HCT116 (cell line): ENCODE results near the gene METTL21C. TPM values are rescaled to one million over a fixed set of nuclear protein-coding genes. Genes with fewer than 3 reads are reported as not detected.

Source experiments
- ATAC-seq: fragments of 200-7000 bp; cut with Tn5 transposase; 2 replicates; pipeline ENCODE4 v1.9.1; 2020; ENCODE audit warnings: mild to moderate bottlenecking, moderate library complexity
- BruUV-seq: library from RNA; stranded (reverse); fragments of 400-500 nt; replicated peaks from 2 replicates; lab custom pipeline; 2021; lab: Mats Ljungman, UMichigan
- CTCF ChIA-PET: fragments of 300-600 bp; sonication (Branson Sonifier 250); formaldehyde crosslinking; loops from one replicate; lab custom pipeline; 2021; ENCODE audit warnings: antibody characterized with exemption; lab: Charles Lee
- POLR2A ChIA-PET: fragments of 300-600, 350-600 bp; sonication (Branson Sonifier 250); formaldehyde crosslinking; loops from one replicate; lab custom pipeline; 2021; ENCODE audit warnings: antibody characterized with exemption; lab: Charles Lee
- RAD21 ChIA-PET, 2 experiments: fragments of 300-600 bp; sonication (Branson Sonifier 250); formaldehyde crosslinking; loops; one replicate each; lab custom pipeline; 2023; ENCODE audit warnings: low total read pairs in 2 of 2; ENCODE audit not compliant: uncharacterized antibody in 2 of 2, unreplicated experiment in 2 of 2, low non-redundant PET in 1 of 2; lab: Charles Lee
- DNase-seq: peaks from one replicate; pipeline ENCODE4 v3.0.0-alpha.2; 2010; ENCODE audit warnings: low read depth, low spot score
- H2AFZ ChIP-seq: fragments of 200-600 bp; shearing (Covaris generic), sonication (generic); 2 replicates; pipeline ENCODE4 v1.6.1; 2017; ENCODE audit warnings: low read depth, mixed run types, mixed read lengths, antibody characterized with exemption, low read length; ENCODE audit not compliant: poor library complexity, severe bottlenecking
- H3K27ac ChIP-seq: 2 replicates; pipeline ENCODE4 v1.5.1; 2012; ENCODE audit warnings: low read depth, low read length
- H3K27me3 ChIP-seq: fragments of 200-600 bp; sonication (generic); 2 replicates; pipeline ENCODE4 v1.6.1; 2016; ENCODE audit warnings: mixed run types, low read length, mixed read lengths; ENCODE audit not compliant: insufficient read depth
- H3K36me3 ChIP-seq, 2 experiments: fragments of 200-500 bp in 1 of 2; fragments of 200-600 bp in 1 of 2; sonication (Bioruptor generic) in 1 of 2; sonication (generic) in 1 of 2; 2 replicates each; pipeline versions ENCODE4 v1.5.1 to v1.6.1; 2014 to 2016; ENCODE audit warnings: low read length in 2 of 2, inconsistent platforms in 1 of 2, mixed read lengths in 1 of 2, mixed run types in 1 of 2; ENCODE audit not compliant: insufficient read depth in 2 of 2, control insufficient read depth in 1 of 2
- H3K4me1 ChIP-seq, 2 experiments: fragments of 200-600 bp in 1 of 2; sonication (generic) in 1 of 2; 2 replicates each; pipeline versions ENCODE4 v1.5.1 to v1.6.1; 2012 to 2017; ENCODE audit warnings: low read length in 2 of 2, inconsistent platforms in 1 of 2, mild to moderate bottlenecking in 1 of 2, mixed read lengths in 1 of 2, mixed run types in 1 of 2, moderate library complexity in 1 of 2; ENCODE audit not compliant: insufficient read depth in 2 of 2, control insufficient read depth in 1 of 2
- H3K4me2 ChIP-seq: fragments of 200-600 bp; sonication (generic); 2 replicates; pipeline ENCODE4 v1.6.1; 2017; ENCODE audit warnings: mixed run types, low read length, mixed read lengths
- H3K4me3 ChIP-seq, 2 experiments: fragments of 200-600 bp in 1 of 2; sonication (generic) in 1 of 2; replicated peaks in 1 of 2; 2 replicates each; pipeline ENCODE4 v1.5.1; 2011 to 2016; ENCODE audit warnings: low read length in 2 of 2, control low read depth in 1 of 2, low read depth in 1 of 2, mild to moderate bottlenecking in 1 of 2, mixed read lengths in 1 of 2, mixed run types in 1 of 2
- H3K79me2 ChIP-seq: fragments of 200-600 bp; sonication (generic); 2 replicates; pipeline ENCODE4 v1.6.1; 2017; ENCODE audit warnings: mild to moderate bottlenecking, mixed run types, low read length, moderate library complexity, mixed read lengths; ENCODE audit not compliant: insufficient read depth
- H3K9ac ChIP-seq: fragments of 200-600 bp; sonication (generic); 2 replicates; pipeline ENCODE4 v1.6.1; 2016; ENCODE audit warnings: low read length, mixed read lengths
- H3K9me2 ChIP-seq: fragments of 200-600 bp; sonication (generic), shearing (Covaris generic); 2 replicates; pipeline ENCODE4 v1.6.1; 2017; ENCODE audit warnings: mixed run types, mild to moderate bottlenecking, moderate library complexity; ENCODE audit not compliant: insufficient read depth
- H3K9me3 ChIP-seq, 2 experiments: fragments of 200-500 bp in 1 of 2; fragments of 200-600 bp in 1 of 2; sonication (Bioruptor generic) in 1 of 2; sonication (generic) in 1 of 2; 2 replicates each; pipeline ENCODE4 v1.6.1; 2014 to 2017; ENCODE audit warnings: low read length in 2 of 2, mixed read lengths in 2 of 2, inconsistent platforms in 1 of 2, low read depth in 1 of 2, mild to moderate bottlenecking in 1 of 2, mixed run types in 1 of 2, moderate library complexity in 1 of 2; ENCODE audit not compliant: control insufficient read depth in 1 of 2, insufficient read depth in 1 of 2
- H4K20me1 ChIP-seq: fragments of 200-600 bp; sonication (generic), shearing (Covaris generic); 2 replicates; pipeline ENCODE4 v1.6.1; 2017; ENCODE audit warnings: mixed run types, mild to moderate bottlenecking, moderate library complexity; ENCODE audit not compliant: insufficient read depth
- CBX3 ChIP-seq: IDR thresholded peaks from 2 replicates; pipeline ENCODE4 v1.6.1; 2012; ENCODE audit warnings: low read depth
- ELF1 ChIP-seq: IDR thresholded peaks from 2 replicates; pipeline ENCODE4 v1.6.1; 2012; ENCODE audit warnings: low read depth, borderline replicate concordance
- EZH2phosphoT487 ChIP-seq: fragments of 200-600 bp; IDR thresholded peaks from 2 replicates; pipeline ENCODE4 v1.6.1; 2018; ENCODE audit warnings: antibody characterized with exemption, borderline replicate concordance
- POLR2A ChIP-seq: IDR thresholded peaks from 2 replicates; pipeline ENCODE4 v1.7.0; 2011; ENCODE audit warnings: borderline replicate concordance; ENCODE audit not compliant: insufficient read depth, insufficient read length; ENCODE audit errors: extremely low read depth
- RAD21 ChIP-seq: IDR thresholded peaks from 2 replicates; pipeline ENCODE4 v1.6.1; 2012; ENCODE audit warnings: low read depth, mild to moderate bottlenecking
- SIN3A ChIP-seq: IDR thresholded peaks from 2 replicates; pipeline ENCODE4 v1.6.1; 2012; ENCODE audit warnings: low read depth
- SP1 ChIP-seq: IDR thresholded peaks from 2 replicates; pipeline ENCODE4 v1.6.1; 2012; ENCODE audit warnings: low read depth
- SRF ChIP-seq: IDR thresholded peaks from 2 replicates; pipeline ENCODE4 v1.6.1; 2012; ENCODE audit warnings: low read depth
- ZFX ChIP-seq: fragments of 450-650 bp; IDR thresholded peaks from 2 replicates; pipeline ENCODE4 v1.6.1; 2017
- intact Hi-C: fragments of 100-400 bp; cut with micrococcal nuclease; formaldehyde crosslinking; loops from 2 replicates; pipeline ENCODE4 v1.10.0; 2022
- total RNA-seq: library from RNA; stranded (reverse); gene quantifications from one replicate; pipeline ENCODE4 v1.2.1, GENCODE V29; 2021; ENCODE audit not compliant: unreplicated experiment
- TF ChIP-seq, protein P1 (sequence below): IDR thresholded peaks from 2 replicates; pipeline ENCODE4 v1.6.1; 2012; ENCODE audit warnings: low read depth
- TF ChIP-seq, protein P2 (sequence below), 3 experiments: fragments of 200-600 bp in 1 of 3; sonication (generic) in 1 of 3; IDR thresholded peaks in 2 of 3; conservative IDR thresholded peaks in 1 of 3; 2 replicates each; pipeline ENCODE4 v1.5.1; 2012 to 2017; ENCODE audit warnings: low read depth in 2 of 3, low read length in 2 of 3, antibody characterized with exemption in 1 of 3, borderline replicate concordance in 1 of 3, control low read depth in 1 of 3, mild to moderate bottlenecking in 1 of 3, mixed read lengths in 1 of 3, mixed run types in 1 of 3, moderate library complexity in 1 of 3; ENCODE audit not compliant: insufficient read depth in 1 of 3
- TF ChIP-seq, protein P3 (sequence below): IDR thresholded peaks from 2 replicates; pipeline ENCODE4 v1.6.1; 2012
- TF ChIP-seq, protein P4 (sequence below): IDR thresholded peaks from 2 replicates; pipeline ENCODE4 v1.6.1; 2012

METTL21C gene
- total RNA-seq, 1 experiment from 2014 or later = not detected

DNA sequence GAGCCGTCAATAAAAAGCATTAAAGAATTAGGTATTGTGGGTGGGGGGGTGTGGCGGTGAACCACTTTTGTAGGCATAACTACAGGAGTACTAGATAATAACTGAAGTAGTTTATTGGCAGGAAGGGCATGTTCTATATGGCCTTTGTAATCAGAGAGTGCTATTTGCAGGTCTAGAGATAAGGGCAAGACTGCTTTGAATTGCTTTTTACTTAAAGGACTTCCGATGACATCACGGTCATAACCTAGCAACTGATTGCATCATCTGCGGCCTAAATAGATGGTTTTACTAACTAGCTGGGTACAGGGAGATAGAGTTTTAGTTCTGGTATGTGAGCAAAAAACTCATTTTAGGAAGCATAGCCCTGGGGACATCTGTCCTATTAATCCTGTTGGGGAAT is 24.7 kb downstream of the METTL21C start (continued):
- TF ChIP-seq, protein P1, sequence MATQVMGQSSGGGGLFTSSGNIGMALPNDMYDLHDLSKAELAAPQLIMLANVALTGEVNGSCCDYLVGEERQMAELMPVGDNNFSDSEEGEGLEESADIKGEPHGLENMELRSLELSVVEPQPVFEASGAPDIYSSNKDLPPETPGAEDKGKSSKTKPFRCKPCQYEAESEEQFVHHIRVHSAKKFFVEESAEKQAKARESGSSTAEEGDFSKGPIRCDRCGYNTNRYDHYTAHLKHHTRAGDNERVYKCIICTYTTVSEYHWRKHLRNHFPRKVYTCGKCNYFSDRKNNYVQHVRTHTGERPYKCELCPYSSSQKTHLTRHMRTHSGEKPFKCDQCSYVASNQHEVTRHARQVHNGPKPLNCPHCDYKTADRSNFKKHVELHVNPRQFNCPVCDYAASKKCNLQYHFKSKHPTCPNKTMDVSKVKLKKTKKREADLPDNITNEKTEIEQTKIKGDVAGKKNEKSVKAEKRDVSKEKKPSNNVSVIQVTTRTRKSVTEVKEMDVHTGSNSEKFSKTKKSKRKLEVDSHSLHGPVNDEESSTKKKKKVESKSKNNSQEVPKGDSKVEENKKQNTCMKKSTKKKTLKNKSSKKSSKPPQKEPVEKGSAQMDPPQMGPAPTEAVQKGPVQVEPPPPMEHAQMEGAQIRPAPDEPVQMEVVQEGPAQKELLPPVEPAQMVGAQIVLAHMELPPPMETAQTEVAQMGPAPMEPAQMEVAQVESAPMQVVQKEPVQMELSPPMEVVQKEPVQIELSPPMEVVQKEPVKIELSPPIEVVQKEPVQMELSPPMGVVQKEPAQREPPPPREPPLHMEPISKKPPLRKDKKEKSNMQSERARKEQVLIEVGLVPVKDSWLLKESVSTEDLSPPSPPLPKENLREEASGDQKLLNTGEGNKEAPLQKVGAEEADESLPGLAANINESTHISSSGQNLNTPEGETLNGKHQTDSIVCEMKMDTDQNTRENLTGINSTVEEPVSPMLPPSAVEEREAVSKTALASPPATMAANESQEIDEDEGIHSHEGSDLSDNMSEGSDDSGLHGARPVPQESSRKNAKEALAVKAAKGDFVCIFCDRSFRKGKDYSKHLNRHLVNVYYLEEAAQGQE = no peak
- TF ChIP-seq, protein P2, sequence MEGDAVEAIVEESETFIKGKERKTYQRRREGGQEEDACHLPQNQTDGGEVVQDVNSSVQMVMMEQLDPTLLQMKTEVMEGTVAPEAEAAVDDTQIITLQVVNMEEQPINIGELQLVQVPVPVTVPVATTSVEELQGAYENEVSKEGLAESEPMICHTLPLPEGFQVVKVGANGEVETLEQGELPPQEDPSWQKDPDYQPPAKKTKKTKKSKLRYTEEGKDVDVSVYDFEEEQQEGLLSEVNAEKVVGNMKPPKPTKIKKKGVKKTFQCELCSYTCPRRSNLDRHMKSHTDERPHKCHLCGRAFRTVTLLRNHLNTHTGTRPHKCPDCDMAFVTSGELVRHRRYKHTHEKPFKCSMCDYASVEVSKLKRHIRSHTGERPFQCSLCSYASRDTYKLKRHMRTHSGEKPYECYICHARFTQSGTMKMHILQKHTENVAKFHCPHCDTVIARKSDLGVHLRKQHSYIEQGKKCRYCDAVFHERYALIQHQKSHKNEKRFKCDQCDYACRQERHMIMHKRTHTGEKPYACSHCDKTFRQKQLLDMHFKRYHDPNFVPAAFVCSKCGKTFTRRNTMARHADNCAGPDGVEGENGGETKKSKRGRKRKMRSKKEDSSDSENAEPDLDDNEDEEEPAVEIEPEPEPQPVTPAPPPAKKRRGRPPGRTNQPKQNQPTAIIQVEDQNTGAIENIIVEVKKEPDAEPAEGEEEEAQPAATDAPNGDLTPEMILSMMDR (IDR thresholded peaks at IDR 0.05 in 2 of 3, conservative IDR thresholded peaks at IDR 0.05 in 1 of 3; ENCODE audit: borderline replicate concordance in 1 of 3, insufficient read depth in 1 of 3, low read depth in 2 of 3, low read length in 2 of 3) = no peak
- no peak for TF ChIP-seq CBX3
- TF ChIP-seq, all 23 proteins: peak for 0

DNA sequence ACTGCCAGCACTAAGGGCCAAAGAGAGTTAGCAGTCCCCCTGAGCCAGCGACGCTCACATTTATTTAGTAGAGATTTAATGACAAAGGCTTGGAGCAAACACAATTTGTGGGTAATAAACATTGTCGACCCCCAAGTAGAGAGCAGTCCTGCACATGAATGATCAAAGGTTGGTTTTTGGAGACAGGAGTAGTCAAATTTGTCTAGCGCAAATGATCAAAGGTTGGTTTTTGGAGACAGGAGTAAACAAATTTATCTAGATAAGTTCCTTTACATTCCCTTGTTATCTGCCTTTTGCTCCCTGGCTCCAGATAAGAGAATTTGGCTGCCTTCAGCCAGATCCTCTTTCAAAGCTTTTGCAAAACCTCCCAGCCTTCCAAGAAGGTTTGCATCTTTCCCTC is 26.9 kb downstream of the METTL21C start:
- intact Hi-C loops = no loop called here
- Histone ChIP-seq H3K27ac (no peak overlapping the region), H3K79me2 (no peaks in the 10 kb centered on the region), H3K4me2 (no peak overlapping the region), H3K9me2 (no peaks in the 10 kb centered on the region), H3K9me3 (no peaks in the 10 kb centered on the region), H3K36me3 (peaks cover 5 to 7% of the 10 kb centered on the region in 2 experiments; a peak in 2 of 4 replicates), H2AFZ (no peak overlapping the region), H3K4me1 (no peaks in the 10 kb centered on the region), H4K20me1 (no peaks in the 10 kb centered on the region), H3K27me3 (no peaks in the 10 kb centered on the region), H3K4me3 (no peak overlapping the region), H3K9ac (no peak overlapping the region)
- CTCF ChIA-PET = no interaction called here
- DNase-seq (no peak), ATAC-seq (no peak)
- POLR2A ChIA-PET = no interaction called here
- RAD21 ChIA-PET = no interaction called here
- no TSS peak for BruUV-seq
- TF ChIP-seq, protein P1 = no peak
- TF ChIP-seq, protein P3, sequence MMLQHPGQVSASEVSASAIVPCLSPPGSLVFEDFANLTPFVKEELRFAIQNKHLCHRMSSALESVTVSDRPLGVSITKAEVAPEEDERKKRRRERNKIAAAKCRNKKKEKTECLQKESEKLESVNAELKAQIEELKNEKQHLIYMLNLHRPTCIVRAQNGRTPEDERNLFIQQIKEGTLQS = no peak
- TF ChIP-seq, protein P2 (IDR thresholded peaks at IDR 0.05 in 2 of 3, conservative IDR thresholded peaks at IDR 0.05 in 1 of 3; ENCODE audit: borderline replicate concordance in 1 of 3, insufficient read depth in 1 of 3, low read depth in 2 of 3, low read length in 2 of 3) = no peak
- no peak for TF ChIP-seq EZH2phosphoT487
- TF ChIP-seq, protein P4, sequence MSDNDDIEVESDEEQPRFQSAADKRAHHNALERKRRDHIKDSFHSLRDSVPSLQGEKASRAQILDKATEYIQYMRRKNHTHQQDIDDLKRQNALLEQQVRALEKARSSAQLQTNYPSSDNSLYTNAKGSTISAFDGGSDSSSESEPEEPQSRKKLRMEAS = no peak
- no peak for TF ChIP-seq SRF
- no peak for TF ChIP-seq ZFX
- TF ChIP-seq SP1 = no peak
- no peak for TF ChIP-seq SIN3A
- TF ChIP-seq ELF1 = no peak
- TF ChIP-seq POLR2A = no peak
- TF ChIP-seq RAD21 = no peak
